Ovary (tissue), 9 donors: ENCODE measurements around the gene NAT14. TPM values are rescaled to one million over a fixed set of nuclear protein-coding genes. Genes with fewer than 3 reads are reported as not detected.

Source experiments
- DNase-seq, 5 donors: peaks; one replicate each; pipeline ENCODE4 v3.0.0-alpha.2; 2019 to 2020
- H3K27ac ChIP-seq, 2 donors: fragments of 200-600 bp; one replicate each; pipeline versions ENCODE4 v1.5.1 to v1.8.0; 2019 to 2022
- H3K27me3 ChIP-seq: fragments of 200-600 bp; one replicate; pipeline ENCODE4 v1.8.0; 2022
- H3K36me3 ChIP-seq: fragments of 200-600 bp; sonication (generic); one replicate; pipeline ENCODE4 v1.5.1; 2019
- H3K4me1 ChIP-seq: one replicate; pipeline ENCODE4 v1.8.1; 2013; ENCODE audit warnings: mild to moderate bottlenecking, moderate library complexity; ENCODE audit not compliant: insufficient read depth
- H3K4me3 ChIP-seq: fragments of 200-600 bp; sonication (generic); one replicate; pipeline ENCODE4 v1.5.1; 2017
- H3K9me3 ChIP-seq, 2 donors: fragments of 200-600 bp in 1 of 2; sonication (generic) in 1 of 2; one replicate each; pipeline versions ENCODE4 v1.5.1 to v1.8.1; 2013 to 2019; ENCODE audit warnings: mild to moderate bottlenecking in 1 of 2, moderate library complexity in 1 of 2
- EP300 ChIP-seq: sonication (generic); formaldehyde crosslinking; IDR thresholded peaks from one replicate; pipeline ENCODE4 v1.6.1; 2017; ENCODE audit warnings: antibody characterized with exemption
- POLR2A ChIP-seq: fragments of 450-650 bp; IDR thresholded peaks from one replicate; pipeline ENCODE4 v1.6.1; 2017; ENCODE audit warnings: antibody characterized with exemption, mild to moderate bottlenecking, moderate library complexity
- WGBS, 3 donors: extraction: QIAGEN DNeasy Blood & Tissue Kit in 1 of 3; methylation state at CpG; one replicate each; pipeline versions ENCODE4 v1.1.5 to v1.1.7; 2013 to 2017; 5-methylcytosine and 5-hydroxymethylcytosine counted together
- intact Hi-C, 4 donors: fragments of 100-400 bp; cut with DNase I; formaldehyde crosslinking; loops; one replicate each; pipeline versions ENCODE4 v1.11.0 to v1.15.1; 2022 to 2023
- polyA plus RNA-seq, 2 donors: library from polyadenylated mRNA; stranded (reverse); fragments of 200-250 nt in 1 of 2; fragments of 350-450 nt in 1 of 2; fragmentation: Illumina TruSeq in 1 of 2; extraction: RNeasy Lipid Tissue Mini Kit (QIAGEN cat#74804) in 1 of 2; gene quantifications; one replicate each; pipeline ENCODE4 v1.2.3, GENCODE V29; 2013 to 2014
- total RNA-seq, 7 donors: library from RNA; depleted of rRNA in 2 of 7; stranded (reverse); fragments of >200 nt in 2 of 7; fragmentation: NEBNext Ultra II Directional in 3 of 7; extraction: Animal tissue kit (Norgen Biotek cat#: 25700) in 3 of 7; gene quantifications; one replicate each; pipeline versions ENCODE4 v1.1.0 to v1.2.4, GENCODE V29; 2016 to 2023
- TF ChIP-seq, protein P1 (sequence below), 3 donors: fragments of 450-650 bp in 2 of 3; fragments of 200-600 bp in 1 of 3; IDR thresholded peaks; one replicate each; pipeline versions ENCODE4 v1.5.1 to v1.8.0; 2016 to 2022; ENCODE audit warnings: antibody characterized with exemption in 3 of 3, mild to moderate bottlenecking in 1 of 3
- donor health status: DM: no; HTN: no; CAD: no; lungs with moderate emphysema.
- donor health status: DM: no; HTN: no; CAD: no.
- donor health status: Bipolar disorder and iron deficiency.
- donor health status: DM: yes; HTN: yes; CAD: no.
- donor health status: DM: no; HTN: no; CAD: no.
- donor health status: DM: yes; HTN: yes; CAD: no.

NAT14 gene
- total and polyA plus RNA-seq, 9 donors = 3.2 to 40.4 (median 23.5) TPM

DNA sequence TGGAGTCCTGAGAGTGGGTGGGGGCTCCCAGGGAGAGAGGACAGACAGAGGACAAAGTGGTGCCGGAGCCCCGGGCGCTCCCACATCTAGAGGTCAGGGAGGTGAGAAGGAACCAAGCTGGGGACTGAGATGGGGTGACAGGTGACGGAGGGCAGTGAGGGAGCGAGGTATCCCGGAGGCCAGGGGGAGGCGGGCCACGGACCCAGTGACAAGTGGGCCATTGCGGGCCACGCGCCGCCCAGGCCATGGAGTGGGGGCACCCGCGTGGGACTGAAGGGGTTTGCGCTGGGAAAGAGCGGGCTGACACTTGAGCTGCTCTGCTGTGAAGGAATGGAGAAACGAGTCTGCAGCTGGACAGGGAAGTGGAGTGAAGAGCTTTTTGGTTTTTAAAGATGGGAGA is 5.9 kb upstream of the NAT14 start:
- intact Hi-C loops = no loop called here
- whole genome bisulfite sequencing, 3 donors = 79 to 84% (median 82%) methylated on average over 17 of the region's 17 CpGs
- peak in 1 of 5 donors; percentile 38 for DNase-seq
- Histone ChIP-seq H3K9me3 (no peaks in the 10 kb centered on the region), H3K27ac (no peak overlapping the region), H3K4me1 (peaks cover 6% of the 10 kb centered on the region), H3K27me3 (no peaks in the 10 kb centered on the region), H3K4me3 (no peak overlapping the region), H3K36me3 (no peaks in the 10 kb centered on the region)
- no peak for TF ChIP-seq POLR2A

- 48 to 68% (median 48%) methylated on average over 15 of the region's 15 CpGs for WGBS, 3 donors
- no peak overlapping the region for H3K4me3 ChIP-seq
- H3K9me3 ChIP-seq = no peaks in the 10 kb centered on the region
- no peaks in the 10 kb centered on the region for H3K27me3 ChIP-seq
- no peak overlapping the region for H3K27ac ChIP-seq
- TF ChIP-seq POLR2A (no peak), EP300 (no peak)
- TF ChIP-seq, protein P1, sequence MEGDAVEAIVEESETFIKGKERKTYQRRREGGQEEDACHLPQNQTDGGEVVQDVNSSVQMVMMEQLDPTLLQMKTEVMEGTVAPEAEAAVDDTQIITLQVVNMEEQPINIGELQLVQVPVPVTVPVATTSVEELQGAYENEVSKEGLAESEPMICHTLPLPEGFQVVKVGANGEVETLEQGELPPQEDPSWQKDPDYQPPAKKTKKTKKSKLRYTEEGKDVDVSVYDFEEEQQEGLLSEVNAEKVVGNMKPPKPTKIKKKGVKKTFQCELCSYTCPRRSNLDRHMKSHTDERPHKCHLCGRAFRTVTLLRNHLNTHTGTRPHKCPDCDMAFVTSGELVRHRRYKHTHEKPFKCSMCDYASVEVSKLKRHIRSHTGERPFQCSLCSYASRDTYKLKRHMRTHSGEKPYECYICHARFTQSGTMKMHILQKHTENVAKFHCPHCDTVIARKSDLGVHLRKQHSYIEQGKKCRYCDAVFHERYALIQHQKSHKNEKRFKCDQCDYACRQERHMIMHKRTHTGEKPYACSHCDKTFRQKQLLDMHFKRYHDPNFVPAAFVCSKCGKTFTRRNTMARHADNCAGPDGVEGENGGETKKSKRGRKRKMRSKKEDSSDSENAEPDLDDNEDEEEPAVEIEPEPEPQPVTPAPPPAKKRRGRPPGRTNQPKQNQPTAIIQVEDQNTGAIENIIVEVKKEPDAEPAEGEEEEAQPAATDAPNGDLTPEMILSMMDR (IDR thresholded peaks at IDR 0.05) = no peak
- intact Hi-C loops = no loop called here
- no peaks in the 10 kb centered on the region for H3K36me3 ChIP-seq
- peaks cover 10% of the 10 kb centered on the region for H3K4me1 ChIP-seq
- no peak for DNase-seq
Observed at GRCh38 chr19:55479451-55480230, 5.3 kb upstream of the NAT14 start.

DNA sequence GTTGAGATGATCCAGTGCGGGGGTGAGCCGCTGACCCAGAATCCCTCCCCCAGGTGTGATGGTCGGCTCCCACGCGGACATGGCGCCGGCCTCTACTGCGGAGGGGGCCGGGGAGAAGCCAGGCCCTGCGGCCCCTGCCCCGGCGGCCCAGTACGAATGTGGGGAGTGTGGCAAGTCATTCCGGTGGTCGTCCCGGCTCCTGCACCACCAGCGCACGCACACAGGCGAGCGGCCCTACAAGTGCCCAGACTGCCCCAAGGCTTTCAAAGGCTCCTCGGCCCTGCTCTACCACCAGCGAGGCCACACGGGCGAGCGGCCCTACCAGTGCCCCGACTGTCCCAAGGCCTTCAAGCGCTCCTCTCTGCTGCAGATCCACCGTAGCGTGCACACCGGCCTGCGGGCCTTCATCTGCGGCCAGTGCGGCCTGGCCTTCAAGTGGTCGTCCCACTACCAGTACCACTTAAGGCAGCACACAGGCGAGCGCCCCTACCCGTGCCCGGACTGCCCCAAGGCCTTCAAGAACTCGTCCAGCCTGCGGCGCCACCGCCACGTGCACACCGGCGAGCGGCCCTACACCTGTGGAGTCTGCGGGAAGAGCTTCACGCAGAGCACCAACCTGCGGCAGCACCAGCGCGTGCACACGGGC is 3.7 kb upstream of the NAT14 start:
- no peak overlapping the region for H3K4me3 ChIP-seq
- WGBS, 3 donors = 90 to 94% (median 91%) methylated on average over 38 to 52 of the region's 52 CpGs
- TF ChIP-seq EP300 = no peak
- TF ChIP-seq POLR2A = no peak
- TF ChIP-seq, protein P1 (IDR thresholded peaks at IDR 0.05) = no peak
- DNase-seq = peak in 2 of 5 donors; percentile 39 to 42
- no peak overlapping the region for H3K27ac ChIP-seq
- H3K36me3 ChIP-seq = no peaks in the 10 kb centered on the region
- intact Hi-C loops = no loop called here
- no peaks in the 10 kb centered on the region for H3K27me3 ChIP-seq
- peaks cover 13% of the 10 kb centered on the region for H3K4me1 ChIP-seq
- H3K9me3 ChIP-seq = no peaks in the 10 kb centered on the region

GRCh38 chr19:55481794-55482155 is 3.2 kb upstream of the NAT14 start:
- H3K27me3 ChIP-seq = no peaks in the 10 kb centered on the region
- peaks cover 18% of the 10 kb centered on the region for H3K4me1 ChIP-seq
- no peak overlapping the region for H3K27ac ChIP-seq
- TF ChIP-seq EP300 = no peak
- TF ChIP-seq POLR2A = no peak
- TF ChIP-seq, protein P1 (IDR thresholded peaks at IDR 0.05) = no peak
- intact Hi-C loops = no loop called here
- H3K4me3 ChIP-seq = no peak overlapping the region
- H3K36me3 ChIP-seq = no peaks in the 10 kb centered on the region
- 48 to 77% (median 51%) methylated on average over 5 to 40 of the region's 40 CpGs for WGBS, 3 donors
- DNase-seq = no peak
- H3K9me3 ChIP-seq = no peaks in the 10 kb centered on the region
